ENCODE measurements around the gene STK4. TPM values are rescaled to one million over a fixed set of nuclear protein-coding genes. Genes with fewer than 3 reads are reported as not detected.
A peak's percentile ranks its signal among the peaks of the same experiment; 100 is the strongest.

The STK4 gene
- total RNA-seq, 1 experiment from 2014 or later: 74.7 TPM

GRCh38 chr20:45095805-45096238, 129.5 kb downstream of the STK4 start:
- ChIA-PET CTCF (interaction anchor here (0.5 to 7.0 kb wide), 39 partner anchors 9 to 891 kb away, joined by 3 to 203 read pairs (median 6); partner anchors contain the start of gene WFDC12), POLR2A (interaction anchor here (0.5 to 2.0 kb wide), 4 partner anchors 52 to 346 kb away, joined by 3 to 13 read pairs (median 3); partner anchors contain the start of gene YWHAB)
- BruUV-seq (replicated peaks): no TSS peak
- no peaks in the 10 kb centered on the region for H3K27me3 ChIP-seq (replicated peaks; ENCODE audit: control insufficient read depth, insufficient read depth, low read length)
- H3K4me1 ChIP-seq: no peaks in the 10 kb centered on the region
- H3K4me1 Mint-ChIP-seq (ENCODE audit: low read depth, unreplicated experiment): no peaks in the 10 kb centered on the region
- H3K27ac Mint-ChIP-seq (ENCODE audit: unreplicated experiment): no peak overlapping the region
- H3K36me3 Mint-ChIP-seq (ENCODE audit: insufficient read depth, unreplicated experiment): peaks cover 5% of the 10 kb centered on the region
- TF ChIP-seq CTCF (IDR thresholded peaks at IDR 0.05; ENCODE audit: insufficient read depth in 1 of 2, low read depth in 1 of 2, low read length in 1 of 2, severe bottlenecking in 1 of 2, unreplicated experiment in 1 of 2): peak; percentile 95 to 99
- H3K4me3 Mint-ChIP-seq (ENCODE audit: unreplicated experiment): no peak overlapping the region
- peak; percentile 84 to 87 for DNase-seq
- H3K4me3 ChIP-seq (ENCODE audit: low read depth, low read length): no peak overlapping the region
- no peaks in the 10 kb centered on the region for H3K9me3 Mint-ChIP-seq (ENCODE audit: unreplicated experiment)
- H3K36me3 ChIP-seq (ENCODE audit: control insufficient read depth, insufficient read depth, low read length): no peaks in the 10 kb centered on the region
- H3K27me3 Mint-ChIP-seq (ENCODE audit: insufficient read depth, unreplicated experiment): no peaks in the 10 kb centered on the region
- H3K9me3 ChIP-seq: no peaks in the 10 kb centered on the region
- intact Hi-C loops (cut with micrococcal nuclease; ENCODE audit: unreplicated experiment): loop anchor here (1.0 kb wide), 4 partner anchors 52 to 194 kb away; no protein-coding TSS in a partner anchor

- Mint-ChIP-seq H3K27me3 (ENCODE audit: insufficient read depth, unreplicated experiment) (no peaks in the 10 kb centered on the region), H3K4me1 (ENCODE audit: low read depth, unreplicated experiment) (no peaks in the 10 kb centered on the region), H3K4me3 (ENCODE audit: unreplicated experiment) (no peak overlapping the region), H3K9me3 (ENCODE audit: unreplicated experiment) (no peaks in the 10 kb centered on the region), H3K27ac (ENCODE audit: unreplicated experiment) (no peak overlapping the region), H3K36me3 (ENCODE audit: insufficient read depth, unreplicated experiment) (peaks cover 5% of the 10 kb centered on the region)
- ChIA-PET POLR2A (no interaction called here), CTCF (interaction anchor here (0.8 to 7.0 kb wide), 20 partner anchors 9 to 674 kb away, joined by 3 to 203 read pairs (median 7); no protein-coding TSS in a partner anchor)
- no peak for TF ChIP-seq CTCF (IDR thresholded peaks at IDR 0.05; ENCODE audit: insufficient read depth in 1 of 2, low read depth in 1 of 2, low read length in 1 of 2, severe bottlenecking in 1 of 2, unreplicated experiment in 1 of 2)
- BruUV-seq (replicated peaks): no TSS peak
- intact Hi-C loops (cut with micrococcal nuclease; ENCODE audit: unreplicated experiment): loop anchor here (1.0 kb wide), 1 partner anchor 185 kb away; no protein-coding TSS in a partner anchor
- Histone ChIP-seq H3K9me3 (no peaks in the 10 kb centered on the region), H3K4me3 (ENCODE audit: low read depth, low read length) (no peak overlapping the region), H3K4me1 (no peaks in the 10 kb centered on the region), H3K36me3 (ENCODE audit: control insufficient read depth, insufficient read depth, low read length) (no peaks in the 10 kb centered on the region), H3K27me3 (replicated peaks; ENCODE audit: control insufficient read depth, insufficient read depth, low read length) (no peaks in the 10 kb centered on the region)
- DNase-seq: no peak
Observed at GRCh38 chr20:45096781-45097180, 130.5 kb downstream of the STK4 start.

GRCh38 chr20:45097485-45098102, 131.3 kb downstream of the STK4 start:
- Histone ChIP-seq H3K4me1 (no peaks in the 10 kb centered on the region), H3K27me3 (replicated peaks; ENCODE audit: control insufficient read depth, insufficient read depth, low read length) (no peaks in the 10 kb centered on the region), H3K9me3 (no peaks in the 10 kb centered on the region), H3K36me3 (ENCODE audit: control insufficient read depth, insufficient read depth, low read length) (no peaks in the 10 kb centered on the region), H3K4me3 (ENCODE audit: low read depth, low read length) (no peak overlapping the region)
- intact Hi-C loops (cut with micrococcal nuclease; ENCODE audit: unreplicated experiment): no loop called here
- H3K4me1 Mint-ChIP-seq (ENCODE audit: low read depth, unreplicated experiment): no peaks in the 10 kb centered on the region
- no peaks in the 10 kb centered on the region for H3K9me3 Mint-ChIP-seq (ENCODE audit: unreplicated experiment)
- no peak for TF ChIP-seq CTCF (IDR thresholded peaks at IDR 0.05; ENCODE audit: insufficient read depth in 1 of 2, low read depth in 1 of 2, low read length in 1 of 2, severe bottlenecking in 1 of 2, unreplicated experiment in 1 of 2)
- no peak for DNase-seq
- peaks cover 5% of the 10 kb centered on the region for H3K36me3 Mint-ChIP-seq (ENCODE audit: insufficient read depth, unreplicated experiment)
- H3K27me3 Mint-ChIP-seq (ENCODE audit: insufficient read depth, unreplicated experiment): no peaks in the 10 kb centered on the region
- CTCF ChIA-PET: interaction anchor here (0.8 to 7.0 kb wide), 7 partner anchors 9 to 263 kb away, joined by 3 to 203 read pairs (median 14); no protein-coding TSS in a partner anchor
- no peak overlapping the region for H3K4me3 Mint-ChIP-seq (ENCODE audit: unreplicated experiment)
- no TSS peak for BruUV-seq (replicated peaks)
- POLR2A ChIA-PET: no interaction called here
- no peak overlapping the region for H3K27ac Mint-ChIP-seq (ENCODE audit: unreplicated experiment)
